Dermis blood vessel endothelial cell (primary cell): ENCODE measurements around the gene RPS27L. TPM values are rescaled to one million over a fixed set of nuclear protein-coding genes. Genes with fewer than 3 reads are reported as not detected.

Experiments
- total RNA-seq: library from RNA; depleted of rRNA; stranded (reverse); fragments of >200 nt; gene quantifications from 2 replicates; pipeline ENCODE4 v1.2.3, GENCODE V29; 2014

RPS27L gene
- total RNA-seq, 1 donor from 2014 or later = 285 TPM

Other genes starting within 250 kb of the RPS27L start
- 309 and 334 TPM in 2 replicates for gene TPM1, start 114.7 kb downstream of the RPS27L start, total RNA-seq
- gene LACTB, start 35.6 kb downstream of the RPS27L start, total RNA-seq = 45.1 and 47.1 TPM in 2 replicates
- gene RAB8B, start 32.1 kb upstream of the RPS27L start, total RNA-seq = 81.5 and 95.7 TPM in 2 replicates
- 24.2 and 28.2 TPM in 2 replicates for gene APH1B, start 120.1 kb upstream of the RPS27L start, total RNA-seq
- gene CA12, start 224.4 kb upstream of the RPS27L start, total RNA-seq = 0.68 and 0.79 TPM in 2 replicates